GM19351 (cell line): ENCODE data around the gene SPON1.
"Not testable (repeated sequence)": the region's sequence is repeated elsewhere in the genome, so short reads cannot be mapped to it uniquely, and the experiment has no call there.

ENCODE experiments used
- ATAC-seq: cut with Tn5 transposase; IDR thresholded peaks from one replicate; pipeline ENCODE4 v1.9.1; 2021; ENCODE audit warnings: mild to moderate bottlenecking, moderate library complexity; ENCODE audit not compliant: unreplicated experiment

Gene SPON1

DNA sequence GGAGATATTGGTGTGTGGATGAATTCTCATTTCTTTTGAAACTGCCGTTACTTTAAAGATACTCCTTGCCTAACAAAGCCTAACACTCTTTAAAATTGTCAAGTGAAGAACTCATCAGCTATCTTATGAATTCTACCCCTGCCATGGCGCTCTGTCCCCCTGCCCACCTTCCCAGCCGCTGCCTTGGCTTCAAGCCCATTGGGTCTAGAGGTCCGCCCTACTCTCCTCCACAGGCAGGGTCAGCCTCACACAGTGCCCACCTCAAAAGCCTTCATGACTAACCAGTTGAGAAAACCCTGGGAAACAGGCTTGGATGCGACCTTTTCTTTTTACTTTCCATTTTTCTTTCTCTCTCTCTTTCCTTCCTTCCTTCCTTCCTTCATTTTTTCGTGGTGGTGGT, 267.9 kb downstream of the SPON1 start:
- no peak for ATAC-seq

GRCh38 chr11:14232652-14233051, 270.1 kb downstream of the SPON1 start:
- no peak for ATAC-seq

DNA sequence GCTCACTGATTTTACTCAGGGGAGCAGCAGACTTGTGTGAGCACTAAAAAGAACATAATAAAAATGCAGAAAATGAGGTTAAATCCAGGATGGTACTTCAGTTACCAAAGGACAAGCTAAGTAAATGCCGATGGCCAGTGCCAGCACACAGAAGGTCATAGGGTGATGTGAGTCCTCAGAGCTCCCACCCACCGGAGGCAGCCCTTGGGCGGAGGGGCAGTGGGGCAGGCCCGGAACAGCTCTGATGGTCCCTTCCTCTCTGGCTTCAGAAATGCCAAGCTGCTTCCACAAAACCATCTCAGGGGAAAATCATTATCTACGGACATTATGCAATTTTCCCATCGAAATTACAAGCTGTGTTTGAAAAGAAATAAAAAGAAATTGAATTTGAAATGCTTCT, 271.9 kb downstream of the SPON1 start:
- no peak for ATAC-seq

DNA sequence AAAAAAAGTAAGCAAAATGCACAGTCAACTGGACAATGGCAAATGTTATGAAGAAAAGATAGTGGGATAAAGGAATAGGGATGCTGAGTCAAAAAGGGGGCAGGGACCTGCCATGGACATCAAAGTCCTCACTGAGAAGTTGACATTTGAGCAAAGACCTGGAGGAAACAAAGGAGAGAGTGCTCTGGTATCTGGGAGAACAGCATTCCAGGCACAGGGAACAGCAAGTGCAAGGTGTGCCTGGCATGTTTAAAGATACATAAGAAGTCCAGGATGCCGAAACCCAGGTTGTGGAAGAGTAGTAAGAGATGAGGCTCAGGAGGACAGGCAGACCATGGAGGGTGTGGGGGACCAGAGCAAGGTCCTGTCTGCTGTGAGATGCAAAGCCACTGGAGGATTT, 273.2 kb downstream of the SPON1 start:
- no peak for ATAC-seq

DNA sequence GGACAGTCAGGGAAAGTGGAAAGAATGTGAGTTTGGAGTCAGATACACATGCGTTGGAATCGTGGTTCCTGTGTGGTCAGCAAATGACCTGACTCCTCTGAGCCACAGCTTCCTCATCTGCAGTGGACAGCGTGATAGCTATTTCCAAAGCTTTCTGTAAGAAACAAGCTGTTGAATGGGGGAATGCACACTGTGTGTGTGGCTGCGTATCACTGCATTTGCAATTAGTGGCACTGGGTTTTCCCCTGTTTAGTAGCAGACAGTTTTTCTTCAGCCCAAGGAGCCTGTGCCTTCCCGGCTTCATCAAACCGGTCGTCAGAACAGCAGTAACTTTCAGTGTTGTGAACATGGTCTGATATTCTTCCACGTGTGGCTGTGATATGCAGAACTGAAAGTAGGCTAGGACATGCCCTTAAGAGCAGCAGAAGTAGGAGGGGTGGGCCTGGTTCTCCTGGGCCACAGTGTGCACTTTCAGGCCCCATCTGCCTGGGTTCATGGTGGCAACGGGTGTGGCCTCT, 275.0 kb downstream of the SPON1 start:
- ATAC-seq = peak; percentile 97

DNA sequence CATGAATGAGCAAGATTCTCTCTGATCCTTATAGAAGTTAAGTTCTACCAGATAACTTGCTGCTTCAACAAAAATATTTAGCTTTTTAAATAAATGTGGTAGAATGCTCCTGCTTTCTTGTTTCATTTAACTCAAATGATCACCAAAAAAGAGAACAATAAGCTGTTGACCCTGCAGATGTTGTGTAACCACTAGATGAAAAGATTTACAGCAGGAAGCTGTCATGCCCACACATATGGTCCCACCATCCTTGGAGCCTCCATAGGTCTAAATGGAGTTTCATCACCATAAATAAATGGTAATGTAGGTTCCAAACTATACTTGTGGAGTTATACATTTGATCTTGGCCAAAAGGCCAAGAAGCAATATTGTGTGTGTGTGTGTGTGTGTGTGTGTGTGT, 277.7 kb downstream of the SPON1 start:
- ATAC-seq = no peak

- no peak for ATAC-seq
Observed at GRCh38 chr11:14240951-14241350, 278.4 kb downstream of the SPON1 start.

DNA sequence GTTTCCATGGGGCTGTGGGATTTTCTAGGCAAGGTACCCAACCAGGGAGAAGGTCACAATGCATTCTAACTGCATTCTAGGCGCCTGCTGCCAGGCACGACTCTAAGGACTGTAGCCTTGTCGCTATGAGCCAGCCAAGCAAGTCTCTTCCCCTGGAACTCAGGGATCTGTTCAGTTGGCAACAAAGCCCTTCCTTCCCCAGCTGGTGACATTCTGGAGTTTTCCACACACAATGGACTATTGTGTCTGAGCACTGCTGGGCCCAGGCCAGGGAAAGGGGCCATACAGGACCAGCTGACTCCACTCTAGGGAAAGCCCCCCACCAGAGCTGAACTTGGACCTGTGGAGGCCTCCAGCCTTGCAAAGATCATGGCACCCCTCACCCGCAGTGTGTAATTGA, 279.7 kb downstream of the SPON1 start:
- ATAC-seq = no peak

GRCh38 chr11:14242733-14243132, 280.2 kb downstream of the SPON1 start:
- no peak for ATAC-seq

GRCh38 chr11:14244926-14245325, 282.4 kb downstream of the SPON1 start:
- no peak for ATAC-seq

DNA sequence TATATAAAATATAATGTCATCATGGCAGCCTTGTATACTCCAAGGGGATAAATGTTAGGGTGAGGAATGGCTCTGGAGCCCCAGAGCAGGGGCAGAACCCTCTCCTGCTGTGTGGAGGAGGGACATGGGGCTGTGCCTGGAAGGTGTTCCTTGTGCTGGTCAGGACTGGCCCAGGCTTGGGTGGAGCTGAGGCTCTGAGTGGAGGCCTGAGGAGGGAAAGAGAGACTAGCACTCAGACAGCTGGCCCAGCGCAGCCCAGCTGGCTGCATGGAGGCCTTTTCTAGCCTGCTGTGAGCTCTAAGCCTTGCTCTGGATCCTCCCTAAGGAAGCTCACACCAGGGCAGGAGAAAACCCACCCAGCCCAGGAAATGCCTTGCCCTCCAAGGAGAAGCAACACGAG, 282.9 kb downstream of the SPON1 start:
- ATAC-seq = no peak

GRCh38 chr11:14248580-14248981, 286.1 kb downstream of the SPON1 start:
- ATAC-seq = no peak

DNA sequence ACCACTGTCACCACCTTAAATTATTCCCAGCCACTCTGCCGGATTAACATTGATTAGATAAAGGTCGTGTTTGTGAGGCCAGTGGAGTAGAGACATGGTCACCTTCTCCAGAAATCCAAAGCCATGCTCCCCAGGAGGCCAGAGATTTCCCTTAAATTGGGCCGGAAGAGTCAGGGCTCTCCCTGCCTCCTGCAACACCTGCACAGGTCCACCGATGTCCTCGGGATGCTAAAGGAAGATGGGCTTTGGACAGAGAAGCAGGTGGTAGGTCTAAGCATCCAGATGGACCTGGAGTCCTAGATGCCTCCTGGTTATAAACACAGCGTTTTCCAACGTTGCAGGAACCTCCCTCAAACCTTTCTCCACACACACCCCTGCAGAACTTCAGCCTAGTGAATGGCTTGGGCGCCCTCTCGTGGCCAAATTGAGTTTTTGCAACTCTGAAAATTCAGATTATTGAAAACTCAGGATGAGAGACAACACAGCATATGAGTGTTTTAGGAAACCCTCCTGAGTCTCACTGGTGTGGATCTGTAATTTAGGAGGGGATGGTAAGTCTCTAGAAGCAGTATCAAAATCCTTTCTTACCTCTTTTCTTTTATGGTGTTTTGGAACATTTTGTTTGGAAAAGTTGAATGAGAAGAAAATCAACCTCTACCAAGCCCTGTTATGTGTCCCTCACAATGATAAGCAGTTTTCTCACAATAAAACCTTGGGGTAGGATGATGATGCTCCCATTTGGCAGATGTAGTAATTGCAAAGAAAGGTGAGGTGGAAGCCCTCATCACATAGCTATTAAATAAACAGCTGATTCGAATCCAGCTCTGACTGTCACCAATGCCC, 286.8 kb downstream of the SPON1 start:
- ATAC-seq = peak; percentile 57

GRCh38 chr11:14251754-14252153, 289.2 kb downstream of the SPON1 start:
- no peak for ATAC-seq

GRCh38 chr11:14252501-14252900, 290.0 kb downstream of the SPON1 start:
- not testable (repeated sequence) for ATAC-seq

DNA sequence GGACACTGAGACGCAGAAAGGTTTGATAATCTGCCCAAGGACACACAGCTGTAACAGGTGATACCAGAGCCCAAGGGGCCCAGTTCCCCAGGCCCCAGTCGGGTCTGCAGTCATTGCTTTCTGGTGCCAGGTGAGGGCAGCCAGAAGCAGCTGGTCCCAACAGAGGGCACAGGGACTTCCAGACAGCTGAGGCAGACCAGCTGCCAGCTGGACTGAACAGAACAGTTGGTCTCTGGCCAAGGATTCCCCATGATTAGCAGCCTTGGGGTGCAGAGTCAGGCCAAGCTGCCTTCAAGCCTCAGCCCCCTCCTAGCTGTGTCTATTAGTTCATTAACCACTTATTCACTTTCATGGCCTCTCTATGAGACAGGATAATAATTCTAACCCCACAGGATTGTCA, 290.9 kb downstream of the SPON1 start:
- no peak for ATAC-seq

GRCh38 chr11:14253840-14254239, 291.3 kb downstream of the SPON1 start:
- ATAC-seq = no peak

GRCh38 chr11:14254533-14255237, 292.2 kb downstream of the SPON1 start:
- no peak for ATAC-seq

- no peak for ATAC-seq
Observed at GRCh38 chr11:14255238-14255534, 292.7 kb downstream of the SPON1 start.

GRCh38 chr11:14258221-14258935, 295.9 kb downstream of the SPON1 start:
- no peak for ATAC-seq

- no peak for ATAC-seq
Observed at GRCh38 chr11:14259186-14259784, 296.8 kb downstream of the SPON1 start.
